PC-3 (cell line): ENCODE measurements around the gene EFCC1.

Experiments used
- EZH2 ChIP-seq: fragments of 300-600 bp; sonication (generic); IDR thresholded peaks from one replicate; pipeline ENCODE4 v1.6.1; 2017; ENCODE audit warnings: antibody characterized with exemption, mild to moderate bottlenecking, low read length; ENCODE audit not compliant: unreplicated experiment
- EZH2phosphoT487 ChIP-seq: fragments of 300-600 bp; sonication (generic); IDR thresholded peaks from 2 replicates; pipeline ENCODE4 v1.6.1; 2018; ENCODE audit warnings: mild to moderate bottlenecking, antibody characterized with exemption, low read length, borderline replicate concordance
- TF ChIP-seq, protein P1 (sequence below): fragments of 300-600 bp; sonication (generic); conservative IDR thresholded peaks from 2 replicates; pipeline ENCODE4 v1.5.1; 2017; ENCODE audit warnings: antibody characterized with exemption, low read depth, mild to moderate bottlenecking, low read length

DNA sequence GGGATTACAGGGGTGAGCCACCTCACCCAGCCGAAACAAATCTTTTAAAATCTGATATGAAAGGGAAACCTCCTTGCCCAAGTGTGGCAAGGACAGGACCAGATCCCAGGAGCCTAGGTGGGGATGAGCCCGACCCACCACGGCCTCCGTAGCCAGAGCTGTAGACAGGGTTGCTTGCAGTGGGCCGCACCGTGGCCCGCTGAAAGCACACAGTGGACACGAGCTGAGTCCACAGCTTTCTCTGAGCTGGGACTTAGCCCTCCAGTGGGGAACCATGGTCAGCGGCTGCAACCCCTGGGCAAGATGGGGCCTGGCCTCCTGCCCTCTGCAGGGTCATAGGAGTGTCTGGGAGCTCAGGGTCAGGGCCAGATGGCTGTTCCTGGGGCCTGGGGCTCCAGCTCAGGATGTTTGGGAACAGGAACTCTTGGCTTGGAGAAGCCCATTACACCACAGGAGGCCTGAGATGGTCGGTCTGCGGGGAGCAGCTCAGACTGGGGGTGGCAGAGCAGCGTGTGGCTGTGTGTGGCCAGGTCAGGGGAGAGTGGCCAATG, 84.1 kb downstream of the EFCC1 start:
- TF ChIP-seq, protein P1, sequence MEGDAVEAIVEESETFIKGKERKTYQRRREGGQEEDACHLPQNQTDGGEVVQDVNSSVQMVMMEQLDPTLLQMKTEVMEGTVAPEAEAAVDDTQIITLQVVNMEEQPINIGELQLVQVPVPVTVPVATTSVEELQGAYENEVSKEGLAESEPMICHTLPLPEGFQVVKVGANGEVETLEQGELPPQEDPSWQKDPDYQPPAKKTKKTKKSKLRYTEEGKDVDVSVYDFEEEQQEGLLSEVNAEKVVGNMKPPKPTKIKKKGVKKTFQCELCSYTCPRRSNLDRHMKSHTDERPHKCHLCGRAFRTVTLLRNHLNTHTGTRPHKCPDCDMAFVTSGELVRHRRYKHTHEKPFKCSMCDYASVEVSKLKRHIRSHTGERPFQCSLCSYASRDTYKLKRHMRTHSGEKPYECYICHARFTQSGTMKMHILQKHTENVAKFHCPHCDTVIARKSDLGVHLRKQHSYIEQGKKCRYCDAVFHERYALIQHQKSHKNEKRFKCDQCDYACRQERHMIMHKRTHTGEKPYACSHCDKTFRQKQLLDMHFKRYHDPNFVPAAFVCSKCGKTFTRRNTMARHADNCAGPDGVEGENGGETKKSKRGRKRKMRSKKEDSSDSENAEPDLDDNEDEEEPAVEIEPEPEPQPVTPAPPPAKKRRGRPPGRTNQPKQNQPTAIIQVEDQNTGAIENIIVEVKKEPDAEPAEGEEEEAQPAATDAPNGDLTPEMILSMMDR: no peak
- TF ChIP-seq EZH2 (no peak), EZH2phosphoT487 (no peak)
